ENCODE results near the gene TRAPPC5.
A peak's percentile ranks its signal among the peaks of the same experiment; 100 is the strongest.

DNA sequence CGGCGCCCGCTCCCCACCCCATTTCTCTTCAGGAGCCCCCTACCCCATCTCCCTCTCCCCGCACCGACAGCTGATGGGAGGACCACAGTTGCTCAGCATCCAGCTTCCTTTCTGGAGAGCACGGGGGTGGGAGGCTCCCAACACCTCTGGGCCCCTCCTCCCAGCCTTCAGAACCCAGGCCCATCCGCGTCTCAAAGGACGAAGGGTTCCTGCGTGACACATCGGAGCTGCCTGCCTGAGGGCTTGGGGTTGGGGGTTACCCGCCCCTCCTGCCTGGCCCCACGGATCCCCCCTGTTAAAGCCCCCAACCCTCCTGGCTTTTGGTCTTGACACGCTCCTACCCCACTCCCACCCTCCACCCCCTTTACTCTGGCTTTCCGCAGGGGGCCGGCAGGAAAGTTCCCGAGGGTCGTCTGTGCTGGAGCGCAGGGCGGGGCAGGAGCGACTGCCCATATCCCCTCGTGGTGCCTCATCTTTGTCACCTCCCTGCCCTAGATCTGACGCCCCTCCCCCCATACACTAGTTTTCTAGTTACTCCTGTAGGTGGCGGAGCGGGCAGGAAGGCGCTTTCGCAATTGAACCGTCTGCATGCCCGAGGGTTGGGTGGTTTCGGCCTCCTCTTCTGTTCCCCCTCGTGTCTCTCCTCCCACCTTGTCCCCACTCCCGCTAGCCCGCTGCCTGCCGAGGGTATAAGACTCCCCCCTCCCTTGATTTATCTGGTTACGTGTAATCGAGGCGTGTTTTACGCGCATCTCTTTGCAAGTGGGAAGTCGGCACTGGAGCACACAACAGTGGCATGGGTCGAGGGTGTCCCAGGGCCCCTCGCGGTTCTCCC is 924 bp downstream of the TRAPPC5 start:
- TF ChIP-seq, protein P1, sequence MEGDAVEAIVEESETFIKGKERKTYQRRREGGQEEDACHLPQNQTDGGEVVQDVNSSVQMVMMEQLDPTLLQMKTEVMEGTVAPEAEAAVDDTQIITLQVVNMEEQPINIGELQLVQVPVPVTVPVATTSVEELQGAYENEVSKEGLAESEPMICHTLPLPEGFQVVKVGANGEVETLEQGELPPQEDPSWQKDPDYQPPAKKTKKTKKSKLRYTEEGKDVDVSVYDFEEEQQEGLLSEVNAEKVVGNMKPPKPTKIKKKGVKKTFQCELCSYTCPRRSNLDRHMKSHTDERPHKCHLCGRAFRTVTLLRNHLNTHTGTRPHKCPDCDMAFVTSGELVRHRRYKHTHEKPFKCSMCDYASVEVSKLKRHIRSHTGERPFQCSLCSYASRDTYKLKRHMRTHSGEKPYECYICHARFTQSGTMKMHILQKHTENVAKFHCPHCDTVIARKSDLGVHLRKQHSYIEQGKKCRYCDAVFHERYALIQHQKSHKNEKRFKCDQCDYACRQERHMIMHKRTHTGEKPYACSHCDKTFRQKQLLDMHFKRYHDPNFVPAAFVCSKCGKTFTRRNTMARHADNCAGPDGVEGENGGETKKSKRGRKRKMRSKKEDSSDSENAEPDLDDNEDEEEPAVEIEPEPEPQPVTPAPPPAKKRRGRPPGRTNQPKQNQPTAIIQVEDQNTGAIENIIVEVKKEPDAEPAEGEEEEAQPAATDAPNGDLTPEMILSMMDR (IDR thresholded peaks at IDR 0.05): peak; percentile 30 to 55
- TF ChIP-seq EP300 (IDR thresholded peaks at IDR 0.05): no peak
- TF ChIP-seq POLR2A (IDR thresholded peaks at IDR 0.05): no peak
- peak in 1 of 3 donors; percentile 47 for TF ChIP-seq POLR2AphosphoS5 (IDR thresholded peaks at IDR 0.05)

Measured in suprapubic skin (tissue), 4 donors.